DOHH2 (cell line): ENCODE results near the gene YTHDC2.

ENCODE experiments used
- EZH2phosphoT487 ChIP-seq: fragments of 200-600 bp; sonication (generic); IDR thresholded peaks from 2 replicates; pipeline ENCODE4 v1.6.1; 2017; ENCODE audit warnings: borderline replicate concordance, mild to moderate bottlenecking, antibody characterized with exemption, low read length, moderate library complexity, mixed read lengths
- TF ChIP-seq, protein P1 (sequence below): fragments of 200-600 bp; sonication (generic); IDR thresholded peaks from one replicate; pipeline ENCODE4 v1.5.1; 2014; ENCODE audit warnings: antibody characterized with exemption, mild to moderate bottlenecking, low read depth, low read length; ENCODE audit not compliant: poor library complexity, severe bottlenecking

- TF ChIP-seq, protein P1, sequence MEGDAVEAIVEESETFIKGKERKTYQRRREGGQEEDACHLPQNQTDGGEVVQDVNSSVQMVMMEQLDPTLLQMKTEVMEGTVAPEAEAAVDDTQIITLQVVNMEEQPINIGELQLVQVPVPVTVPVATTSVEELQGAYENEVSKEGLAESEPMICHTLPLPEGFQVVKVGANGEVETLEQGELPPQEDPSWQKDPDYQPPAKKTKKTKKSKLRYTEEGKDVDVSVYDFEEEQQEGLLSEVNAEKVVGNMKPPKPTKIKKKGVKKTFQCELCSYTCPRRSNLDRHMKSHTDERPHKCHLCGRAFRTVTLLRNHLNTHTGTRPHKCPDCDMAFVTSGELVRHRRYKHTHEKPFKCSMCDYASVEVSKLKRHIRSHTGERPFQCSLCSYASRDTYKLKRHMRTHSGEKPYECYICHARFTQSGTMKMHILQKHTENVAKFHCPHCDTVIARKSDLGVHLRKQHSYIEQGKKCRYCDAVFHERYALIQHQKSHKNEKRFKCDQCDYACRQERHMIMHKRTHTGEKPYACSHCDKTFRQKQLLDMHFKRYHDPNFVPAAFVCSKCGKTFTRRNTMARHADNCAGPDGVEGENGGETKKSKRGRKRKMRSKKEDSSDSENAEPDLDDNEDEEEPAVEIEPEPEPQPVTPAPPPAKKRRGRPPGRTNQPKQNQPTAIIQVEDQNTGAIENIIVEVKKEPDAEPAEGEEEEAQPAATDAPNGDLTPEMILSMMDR, result no peak
- TF ChIP-seq EZH2phosphoT487, result no peak
These were observed 23.2 kb upstream of the YTHDC2 start for GRCh38 chr5:113490317-113490716.
